22Rv1 (cell line): ENCODE measurements around the gene SPPL2B.

Source experiments
- ZFX ChIP-seq: fragments of 450-650 bp; IDR thresholded peaks from 2 replicates; pipeline ENCODE4 v1.6.1; 2017; ENCODE audit warnings: antibody characterized with exemption, borderline replicate concordance
- TF ChIP-seq, protein P1 (sequence below): fragments of 450-650 bp; IDR thresholded peaks from 2 replicates; pipeline ENCODE4 v1.5.1; 2017; ENCODE audit warnings: mild to moderate bottlenecking

- TF ChIP-seq, protein P1, sequence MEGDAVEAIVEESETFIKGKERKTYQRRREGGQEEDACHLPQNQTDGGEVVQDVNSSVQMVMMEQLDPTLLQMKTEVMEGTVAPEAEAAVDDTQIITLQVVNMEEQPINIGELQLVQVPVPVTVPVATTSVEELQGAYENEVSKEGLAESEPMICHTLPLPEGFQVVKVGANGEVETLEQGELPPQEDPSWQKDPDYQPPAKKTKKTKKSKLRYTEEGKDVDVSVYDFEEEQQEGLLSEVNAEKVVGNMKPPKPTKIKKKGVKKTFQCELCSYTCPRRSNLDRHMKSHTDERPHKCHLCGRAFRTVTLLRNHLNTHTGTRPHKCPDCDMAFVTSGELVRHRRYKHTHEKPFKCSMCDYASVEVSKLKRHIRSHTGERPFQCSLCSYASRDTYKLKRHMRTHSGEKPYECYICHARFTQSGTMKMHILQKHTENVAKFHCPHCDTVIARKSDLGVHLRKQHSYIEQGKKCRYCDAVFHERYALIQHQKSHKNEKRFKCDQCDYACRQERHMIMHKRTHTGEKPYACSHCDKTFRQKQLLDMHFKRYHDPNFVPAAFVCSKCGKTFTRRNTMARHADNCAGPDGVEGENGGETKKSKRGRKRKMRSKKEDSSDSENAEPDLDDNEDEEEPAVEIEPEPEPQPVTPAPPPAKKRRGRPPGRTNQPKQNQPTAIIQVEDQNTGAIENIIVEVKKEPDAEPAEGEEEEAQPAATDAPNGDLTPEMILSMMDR, result no peak
- no peak for TF ChIP-seq ZFX
Measured at GRCh38 chr19:2387367-2388288, 59.1 kb downstream of the SPPL2B start.
